ENCODE measurements around the gene ARHGAP15.

Gene ARHGAP15

GRCh38 chr2:143345887-143346787 is 216.9 kb downstream of the ARHGAP15 start:
- DNase-seq (ENCODE audit: low read depth): no peak

GRCh38 chr2:143347271-143347695 is 218.1 kb downstream of the ARHGAP15 start:
- no peak for DNase-seq (ENCODE audit: low read depth)

- DNase-seq (ENCODE audit: low read depth): no peak
These were observed 218.7 kb downstream of the ARHGAP15 start for GRCh38 chr2:143347901-143348414.

GRCh38 chr2:143354050-143354750 is 225.0 kb downstream of the ARHGAP15 start:
- no peak for DNase-seq (ENCODE audit: low read depth)

- DNase-seq (ENCODE audit: low read depth): no peak
These were observed 226.7 kb downstream of the ARHGAP15 start for GRCh38 chr2:143355870-143356269.

GRCh38 chr2:143356336-143356735 is 227.1 kb downstream of the ARHGAP15 start:
- DNase-seq (ENCODE audit: low read depth): no peak

- no peak for DNase-seq (ENCODE audit: low read depth)
These were observed 227.7 kb downstream of the ARHGAP15 start for GRCh38 chr2:143356736-143357446.

GRCh38 chr2:143357966-143358365 is 228.7 kb downstream of the ARHGAP15 start:
- DNase-seq (ENCODE audit: low read depth): no peak

GRCh38 chr2:143361346-143361745 is 232.1 kb downstream of the ARHGAP15 start:
- no peak for DNase-seq (ENCODE audit: low read depth)

GRCh38 chr2:143371616-143372015 is 242.4 kb downstream of the ARHGAP15 start:
- peak; percentile 8 for DNase-seq (ENCODE audit: low read depth)

- peak; percentile 10 for DNase-seq (ENCODE audit: low read depth)
These were observed 246.2 kb downstream of the ARHGAP15 start for GRCh38 chr2:143375384-143375880.

- DNase-seq (ENCODE audit: low read depth): no peak
These were observed 249.8 kb downstream of the ARHGAP15 start for GRCh38 chr2:143378996-143379395.

- DNase-seq (ENCODE audit: low read depth): no peak
These were observed 250.7 kb downstream of the ARHGAP15 start for GRCh38 chr2:143379955-143380354.

GRCh38 chr2:143382573-143382972 is 253.4 kb downstream of the ARHGAP15 start:
- no peak for DNase-seq (ENCODE audit: low read depth)

- DNase-seq (ENCODE audit: low read depth): no peak
These were observed 253.8 kb downstream of the ARHGAP15 start for GRCh38 chr2:143383016-143383415.

- no peak for DNase-seq (ENCODE audit: low read depth)
These were observed 254.9 kb downstream of the ARHGAP15 start for GRCh38 chr2:143384111-143384510.

- DNase-seq (ENCODE audit: low read depth): no peak
These were observed 261.0 kb downstream of the ARHGAP15 start for GRCh38 chr2:143390171-143390570.

GRCh38 chr2:143392358-143392757 is 263.1 kb downstream of the ARHGAP15 start:
- no peak for DNase-seq (ENCODE audit: low read depth)

GRCh38 chr2:143394062-143394461 is 264.8 kb downstream of the ARHGAP15 start:
- DNase-seq (ENCODE audit: low read depth): no peak

- peak; percentile 61 for DNase-seq (ENCODE audit: low read depth)
These were observed 268.8 kb downstream of the ARHGAP15 start for GRCh38 chr2:143397884-143398614.

- DNase-seq (ENCODE audit: low read depth): no peak
These were observed 269.6 kb downstream of the ARHGAP15 start for GRCh38 chr2:143398781-143399180.

Measured in iris pigment epithelial cell (primary cell).